ENCODE results near the gene UNC5C. TPM values are rescaled to one million over a fixed set of nuclear protein-coding genes. Genes with fewer than 3 reads are reported as not detected.

Gene UNC5C
- total and polyA plus RNA-seq, 10 of the 15 experiments (the other 5 are each of a cell fraction or from before 2014, with no cell fraction given) = 0.02 to 2.0 (median 0.15) TPM; not detected in 1

GRCh38 chr4:95536650-95537049, 12.1 kb downstream of the UNC5C start:
- H3K9ac ChIP-seq (ENCODE audit: control insufficient read depth, insufficient read depth, low read length) = no peak overlapping the region
- BruUV-seq (replicated peaks) = TSS peak; percentile 30
- intact Hi-C loops (cut with micrococcal nuclease; ENCODE audit: unreplicated experiment) (no loop called here), in situ Hi-C loops (cut with MboI) (no loop called here)
- H2AFZ ChIP-seq (ENCODE audit: control insufficient read depth, low read depth, low read length) = no peak overlapping the region
- H3K4me2 ChIP-seq (ENCODE audit: control insufficient read depth, insufficient read depth) = no peak overlapping the region
- ChIA-PET RAD21 (ENCODE audit: unreplicated experiment) (interaction anchor here (1.4 to 2.9 kb wide), 2 partner anchors 11 to 13 kb away, joined by 4 to 16 read pairs; partner anchors contain the start of gene UNC5C), POLR2A (interaction anchor here (0.7 to 0.8 kb wide), 2 partner anchors 11 to 13 kb away, joined by 3 to 4 read pairs; no protein-coding TSS in a partner anchor), SMC1A (ENCODE audit: uncharacterized antibody, unreplicated experiment) (interaction anchor here (0.8 to 11.7 kb wide), 5 partner anchors 9 to 26 kb away, joined by 4 to 131 read pairs (median 4); no protein-coding TSS in a partner anchor), CTCF (interaction anchor here (1.0 kb wide), 1 partner anchor 10 kb away, joined by 4 read pairs; no protein-coding TSS in a partner anchor)
- H3K9me3 ChIP-seq (replicated peaks; ENCODE audit: control insufficient read depth, insufficient read depth, low read length) = no peaks in the 10 kb centered on the region
- H3K79me2 ChIP-seq (ENCODE audit: control insufficient read depth, insufficient read depth, low read length) = no peaks in the 10 kb centered on the region
- TF ChIP-seq MEF2A (IDR thresholded peaks at IDR 0.05; ENCODE audit: insufficient read depth, low read depth, low read length) = no peak
- TF ChIP-seq ZZZ3 (IDR thresholded peaks at IDR 0.05; ENCODE audit: control insufficient read depth, insufficient read length, low read depth) = no peak
- no peak for TF ChIP-seq TBL1XR1 (IDR thresholded peaks at IDR 0.05; ENCODE audit: low read depth, low read length)
- TF ChIP-seq NFYA (IDR thresholded peaks at IDR 0.05; ENCODE audit: borderline replicate concordance, low read depth, low read length) = no peak
- H3K4me3 ChIP-seq = no peak overlapping the region
- no peaks in the 10 kb centered on the region for H3K27me3 ChIP-seq (replicated peaks in 1 of 2; ENCODE audit: control insufficient read depth in 2 of 2, insufficient read depth in 2 of 2, low read length in 1 of 2)
- FAIRE-seq = no peak
- no peak for ATAC-seq
- 29% methylated on average over 2 of the region's 2 CpGs for WGBS (ENCODE audit: insufficient coverage, insufficient replicate concordance, low lambda C conversion rate, missing lambda C conversion rate)
- no peak for DNase-seq (ENCODE audit: low read depth, low spot score)
- H4K20me1 ChIP-seq (ENCODE audit: control insufficient read depth, insufficient read depth) = no peaks in the 10 kb centered on the region
- no peak overlapping the region for H3K27ac ChIP-seq (ENCODE audit: control insufficient read depth, insufficient read depth)
- no peaks in the 10 kb centered on the region for H3K4me1 ChIP-seq (ENCODE audit: control insufficient read depth, insufficient read depth, low read length)
- no peaks in the 10 kb centered on the region for H3K36me3 ChIP-seq (ENCODE audit: control insufficient read depth in 2 of 2, insufficient read depth in 2 of 2, low read length in 1 of 2)

GRCh38 chr4:95535180-95535579, 13.6 kb downstream of the UNC5C start:
- 24% methylated on average over 4 of the region's 4 CpGs for WGBS (ENCODE audit: insufficient coverage, insufficient replicate concordance, low lambda C conversion rate, missing lambda C conversion rate)
- TF ChIP-seq MTA2 (IDR thresholded peaks at IDR 0.05; ENCODE audit: low read depth) (peak; percentile 52; the same call in 1 of the 2 replicates), ZNF24 (IDR thresholded peaks at IDR 0.05) (0 out of 2 replicates have a peak, but pooled peaks have one; percentile 11), ZBTB4 (CRISPR knock-in tag; IDR thresholded peaks at IDR 0.05) (no peak)
- Histone ChIP-seq H3K27me3 (replicated peaks in 1 of 2; ENCODE audit: control insufficient read depth in 2 of 2, insufficient read depth in 2 of 2, low read length in 1 of 2) (no peaks in the 10 kb centered on the region), H3K9me3 (replicated peaks; ENCODE audit: control insufficient read depth, insufficient read depth, low read length) (no peaks in the 10 kb centered on the region), H3K9ac (ENCODE audit: control insufficient read depth, insufficient read depth, low read length) (no peak overlapping the region), H2AFZ (ENCODE audit: control insufficient read depth, low read depth, low read length) (no peak overlapping the region), H3K4me3 (no peak overlapping the region), H3K4me2 (ENCODE audit: control insufficient read depth, insufficient read depth) (no peak overlapping the region), H4K20me1 (ENCODE audit: control insufficient read depth, insufficient read depth) (no peaks in the 10 kb centered on the region), H3K27ac (ENCODE audit: control insufficient read depth, insufficient read depth) (no peak overlapping the region), H3K79me2 (ENCODE audit: control insufficient read depth, insufficient read depth, low read length) (no peaks in the 10 kb centered on the region), H3K36me3 (ENCODE audit: control insufficient read depth in 2 of 2, insufficient read depth in 2 of 2, low read length in 1 of 2) (no peaks in the 10 kb centered on the region), H3K4me1 (ENCODE audit: control insufficient read depth, insufficient read depth, low read length) (no peaks in the 10 kb centered on the region)
- RAD21 ChIA-PET (ENCODE audit: unreplicated experiment) = no interaction called here
- DNase-seq (ENCODE audit: low read depth, low spot score) (no peak), FAIRE-seq (no peak), ATAC-seq (no peak)
- SMC1A ChIA-PET (ENCODE audit: uncharacterized antibody, unreplicated experiment) = interaction anchor here (1.0 to 11.7 kb wide), 2 partner anchors 9 kb away, joined by 4 to 131 read pairs; no protein-coding TSS in a partner anchor
- intact Hi-C loops (cut with micrococcal nuclease; ENCODE audit: unreplicated experiment) = no loop called here
- no TSS peak for BruUV-seq (replicated peaks)
- in situ Hi-C loops (cut with MboI) = no loop called here
- CTCF ChIA-PET = no interaction called here
- POLR2A ChIA-PET = no interaction called here

Measured in GM12878 (cell line).